NT2/D1 (cell line): ENCODE data around the gene SLC13A3.
A peak's percentile ranks its signal among the peaks of the same experiment; 100 is the strongest.

Source experiments
- DNase-seq: peaks from one replicate; pipeline ENCODE4 v3.0.0-alpha.2; 2011; ENCODE audit warnings: low read depth, low spot score
- H3K27me3 ChIP-seq: 2 replicates; pipeline ENCODE4 v1.6.0; 2011; ENCODE audit warnings: mild to moderate bottlenecking; ENCODE audit not compliant: insufficient read length, insufficient read depth
- H3K36me3 ChIP-seq: 2 replicates; pipeline ENCODE4 v1.6.1; 2011; ENCODE audit warnings: mild to moderate bottlenecking, low read length, mixed read lengths; ENCODE audit not compliant: insufficient read depth, insufficient read length
- H3K4me1 ChIP-seq: 2 replicates; pipeline ENCODE4 v1.5.1; 2011; ENCODE audit not compliant: insufficient read depth, insufficient read length
- H3K4me3 ChIP-seq: 2 replicates; pipeline ENCODE4 v1.5.1; 2011; ENCODE audit warnings: low read depth; ENCODE audit not compliant: insufficient read length
- H3K9ac ChIP-seq: 2 replicates; pipeline ENCODE4 v1.6.0; 2011; ENCODE audit warnings: low read depth; ENCODE audit not compliant: insufficient read length
- H3K9me3 ChIP-seq: 2 replicates; pipeline ENCODE4 v1.5.1; 2011; ENCODE audit warnings: mild to moderate bottlenecking, low read length; ENCODE audit not compliant: insufficient read depth
- SUZ12 ChIP-seq: IDR thresholded peaks from 2 replicates; pipeline ENCODE4 v1.6.1; 2011; ENCODE audit not compliant: insufficient read length, insufficient read depth; ENCODE audit errors: extremely low read depth
- YY1 ChIP-seq: IDR thresholded peaks from 2 replicates; pipeline ENCODE4 v1.6.1; 2011; ENCODE audit not compliant: insufficient read length, insufficient read depth
- ZNF274 ChIP-seq: IDR thresholded peaks from 2 replicates; pipeline ENCODE4 v1.6.1; 2011; ENCODE audit warnings: mild to moderate bottlenecking, low read depth, low read length

SLC13A3 gene

DNA sequence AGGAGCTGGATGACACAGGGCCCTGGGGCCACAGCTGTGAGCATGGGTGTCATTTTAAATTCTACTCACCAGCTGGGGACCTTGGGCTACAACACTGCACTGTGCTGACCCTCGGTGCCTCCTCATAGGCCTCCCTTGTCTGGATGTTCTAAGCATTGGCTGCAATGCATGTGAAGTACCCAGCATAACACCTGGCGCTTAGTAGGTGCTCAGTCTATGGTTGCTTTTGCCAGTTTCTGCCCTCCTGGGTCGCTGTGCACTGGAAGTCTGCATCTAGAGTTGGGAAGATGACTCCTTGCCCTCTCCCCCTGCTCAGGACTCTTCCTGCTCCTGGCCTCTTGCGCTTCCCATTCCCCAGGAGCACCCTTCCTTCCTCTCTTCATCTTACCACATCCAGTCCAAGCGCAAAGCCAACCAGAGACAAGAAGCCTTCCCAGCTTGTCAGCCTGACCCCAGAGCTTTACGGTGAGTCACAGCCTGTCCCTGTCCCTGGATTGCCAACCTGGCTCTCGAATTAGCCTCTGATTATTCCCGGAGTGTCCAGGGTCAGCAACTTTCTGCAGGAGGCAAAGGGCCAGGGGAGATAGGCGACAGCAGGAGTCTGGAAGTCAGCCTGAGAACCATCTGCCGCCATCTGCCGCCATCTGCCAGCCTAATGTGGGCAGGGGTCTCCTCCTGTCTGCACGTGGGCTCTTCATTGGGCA, 8.8 kb downstream of the SLC13A3 start:
- peaks cover 23% of the 10 kb centered on the region for H3K4me1 ChIP-seq
- no peak for TF ChIP-seq ZNF274
- no peak for TF ChIP-seq YY1
- no peak for TF ChIP-seq SUZ12
- no peaks in the 10 kb centered on the region for H3K9me3 ChIP-seq
- H3K9ac ChIP-seq, result no peak overlapping the region
- no peak for DNase-seq
- H3K36me3 ChIP-seq, result no peaks in the 10 kb centered on the region
- H3K27me3 ChIP-seq, result peaks cover 7% of the 10 kb centered on the region
- H3K4me3 ChIP-seq, result no peak overlapping the region

DNA sequence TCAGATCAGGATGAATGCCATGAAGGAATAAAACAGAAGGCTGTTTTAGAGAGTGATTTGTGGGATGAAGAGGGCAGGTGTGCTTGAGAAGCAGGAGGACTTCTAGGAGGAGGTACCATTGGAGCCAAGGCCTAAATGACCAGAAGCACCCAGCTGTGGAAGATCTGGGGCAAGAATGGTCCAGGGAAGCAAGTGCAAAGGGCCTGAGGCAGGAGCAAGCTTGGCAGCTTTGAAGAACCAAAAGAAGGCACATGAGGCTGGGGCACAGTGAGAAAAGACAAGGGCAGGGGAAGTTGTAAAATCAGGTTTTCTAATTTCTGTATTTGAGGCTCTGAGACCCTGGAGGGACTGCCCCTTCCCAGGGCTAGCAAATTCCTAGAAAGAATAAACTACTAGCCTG, 9.8 kb downstream of the SLC13A3 start:
- peaks cover 3% of the 10 kb centered on the region for H3K27me3 ChIP-seq
- H3K9me3 ChIP-seq, result no peaks in the 10 kb centered on the region
- H3K9ac ChIP-seq, result no peak overlapping the region
- H3K36me3 ChIP-seq, result no peaks in the 10 kb centered on the region
- DNase-seq, result no peak
- H3K4me3 ChIP-seq, result no peak overlapping the region
- peaks cover 20% of the 10 kb centered on the region for H3K4me1 ChIP-seq
- no peak for TF ChIP-seq YY1
- TF ChIP-seq SUZ12, result no peak
- TF ChIP-seq ZNF274, result no peak

DNA sequence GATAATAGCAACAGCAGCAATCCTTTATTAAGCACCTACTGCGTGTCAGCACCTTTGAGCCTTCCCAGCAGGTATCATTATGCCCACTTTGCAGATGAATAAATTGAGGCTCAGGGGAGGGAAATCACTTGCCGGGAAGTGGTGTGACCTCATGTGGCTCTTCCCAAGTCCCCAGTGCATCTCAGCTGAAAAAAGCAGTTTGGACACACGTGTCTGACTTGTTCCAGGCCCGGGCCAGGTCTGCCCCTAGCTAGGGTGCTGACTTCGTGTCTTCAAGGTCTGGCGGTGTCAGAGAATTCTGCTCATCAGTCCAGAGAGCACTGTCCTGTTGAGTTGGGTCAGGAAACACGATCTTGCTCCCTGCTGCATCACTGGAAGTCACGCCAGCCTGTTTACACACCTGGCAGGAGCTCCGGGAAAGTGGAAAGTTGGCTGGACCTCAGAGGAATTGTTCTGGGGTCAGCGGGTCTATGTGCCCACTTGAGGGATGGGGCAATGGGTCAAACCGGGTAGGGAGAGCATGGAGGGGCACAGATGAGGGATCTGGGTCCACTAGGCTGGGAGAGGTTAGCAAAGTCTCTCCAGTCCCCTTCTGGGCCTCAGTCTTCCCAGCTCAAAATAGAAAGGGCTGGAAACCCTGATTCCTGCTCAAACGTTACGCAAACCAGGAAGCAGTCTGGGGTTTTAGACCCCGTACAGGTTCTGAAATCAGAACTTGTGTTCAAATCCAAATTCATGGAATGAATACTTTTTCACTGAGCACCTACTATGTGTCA, 10.5 kb downstream of the SLC13A3 start:
- Histone ChIP-seq H3K36me3 (no peaks in the 10 kb centered on the region), H3K4me1 (peaks cover 20% of the 10 kb centered on the region), H3K4me3 (no peak overlapping the region), H3K27me3 (peaks cover 3% of the 10 kb centered on the region), H3K9me3 (no peaks in the 10 kb centered on the region), H3K9ac (no peak overlapping the region)
- no peak for TF ChIP-seq SUZ12
- no peak for TF ChIP-seq YY1
- DNase-seq, result no peak

DNA sequence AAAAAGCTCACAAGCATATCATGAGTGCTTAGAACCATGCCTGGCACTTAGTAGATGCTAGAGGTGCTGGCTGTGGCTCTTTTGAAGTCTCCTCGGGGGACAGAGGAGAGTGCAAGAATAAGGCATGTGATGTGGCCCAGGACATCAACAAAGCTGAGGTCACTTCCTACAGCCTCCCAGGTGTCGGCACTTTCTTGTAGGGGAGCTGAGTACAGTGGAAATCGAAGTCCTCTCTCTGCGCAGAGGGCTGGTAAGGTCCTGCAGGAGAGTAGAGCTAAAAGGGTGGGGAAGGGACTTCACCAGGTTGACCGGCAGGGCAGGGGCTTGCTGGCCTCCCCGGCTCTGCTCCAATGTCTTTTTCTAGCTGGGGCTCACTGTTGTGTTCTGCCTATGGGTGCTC, 11.2 kb downstream of the SLC13A3 start:
- no peaks in the 10 kb centered on the region for H3K36me3 ChIP-seq
- no peak for DNase-seq
- H3K4me3 ChIP-seq, result no peak overlapping the region
- peaks cover under 1% of the 10 kb centered on the region for H3K27me3 ChIP-seq
- no peak overlapping the region for H3K9ac ChIP-seq
- no peak for TF ChIP-seq ZNF274
- TF ChIP-seq SUZ12, result no peak
- no peak for TF ChIP-seq YY1
- H3K9me3 ChIP-seq, result no peaks in the 10 kb centered on the region
- H3K4me1 ChIP-seq, result peaks cover 20% of the 10 kb centered on the region

DNA sequence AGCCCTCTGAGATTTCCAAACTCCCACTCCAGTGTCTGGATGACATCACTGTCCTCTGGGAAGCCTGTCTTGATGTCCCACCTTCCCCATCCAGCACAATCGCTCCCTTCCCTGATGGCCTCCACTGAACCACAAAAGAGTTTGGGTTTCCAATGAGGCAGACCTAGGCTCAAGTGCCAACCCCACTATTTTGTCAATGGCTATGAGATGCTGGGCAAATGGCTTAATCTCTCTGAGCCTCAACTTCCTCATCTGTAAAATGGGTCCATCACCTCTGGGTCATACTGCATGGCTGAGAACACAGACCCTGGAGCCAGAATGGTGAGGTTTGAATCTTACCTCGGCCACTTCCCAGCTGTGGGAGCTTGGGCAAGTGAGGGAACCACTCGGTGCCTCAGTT, 11.7 kb downstream of the SLC13A3 start:
- DNase-seq, result no peak
- no peaks in the 10 kb centered on the region for H3K9me3 ChIP-seq
- no peak overlapping the region for H3K4me3 ChIP-seq
- TF ChIP-seq ZNF274 (no peak), YY1 (no peak), SUZ12 (no peak)
- no peak overlapping the region for H3K9ac ChIP-seq
- peaks cover 21% of the 10 kb centered on the region for H3K4me1 ChIP-seq
- H3K27me3 ChIP-seq, result no peaks in the 10 kb centered on the region
- H3K36me3 ChIP-seq, result no peaks in the 10 kb centered on the region

DNA sequence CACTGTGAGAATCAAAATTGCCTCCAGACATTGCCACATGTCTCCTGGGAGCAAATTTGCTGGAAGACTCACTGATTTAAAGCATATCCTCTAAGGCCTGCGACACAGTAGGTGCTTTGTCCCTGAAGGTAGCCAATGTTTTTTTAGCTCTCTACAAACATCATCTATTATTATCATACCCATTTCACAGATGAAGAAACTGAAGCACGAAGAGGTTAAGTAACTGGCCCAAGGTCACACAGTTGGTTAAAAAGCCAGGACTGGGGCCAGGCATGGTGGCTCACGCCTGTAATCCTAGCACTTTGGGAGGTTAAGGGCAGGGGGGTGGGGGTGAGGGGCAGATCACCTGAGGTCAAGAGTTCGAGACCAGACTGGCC, 12.4 kb downstream of the SLC13A3 start:
- Histone ChIP-seq H3K4me3 (no peak overlapping the region), H3K9me3 (no peaks in the 10 kb centered on the region), H3K27me3 (no peaks in the 10 kb centered on the region), H3K36me3 (no peaks in the 10 kb centered on the region), H3K9ac (no peak overlapping the region), H3K4me1 (peaks cover 22% of the 10 kb centered on the region)
- DNase-seq, result no peak
- TF ChIP-seq YY1, result no peak
- no peak for TF ChIP-seq SUZ12
- TF ChIP-seq ZNF274, result no peak

DNA sequence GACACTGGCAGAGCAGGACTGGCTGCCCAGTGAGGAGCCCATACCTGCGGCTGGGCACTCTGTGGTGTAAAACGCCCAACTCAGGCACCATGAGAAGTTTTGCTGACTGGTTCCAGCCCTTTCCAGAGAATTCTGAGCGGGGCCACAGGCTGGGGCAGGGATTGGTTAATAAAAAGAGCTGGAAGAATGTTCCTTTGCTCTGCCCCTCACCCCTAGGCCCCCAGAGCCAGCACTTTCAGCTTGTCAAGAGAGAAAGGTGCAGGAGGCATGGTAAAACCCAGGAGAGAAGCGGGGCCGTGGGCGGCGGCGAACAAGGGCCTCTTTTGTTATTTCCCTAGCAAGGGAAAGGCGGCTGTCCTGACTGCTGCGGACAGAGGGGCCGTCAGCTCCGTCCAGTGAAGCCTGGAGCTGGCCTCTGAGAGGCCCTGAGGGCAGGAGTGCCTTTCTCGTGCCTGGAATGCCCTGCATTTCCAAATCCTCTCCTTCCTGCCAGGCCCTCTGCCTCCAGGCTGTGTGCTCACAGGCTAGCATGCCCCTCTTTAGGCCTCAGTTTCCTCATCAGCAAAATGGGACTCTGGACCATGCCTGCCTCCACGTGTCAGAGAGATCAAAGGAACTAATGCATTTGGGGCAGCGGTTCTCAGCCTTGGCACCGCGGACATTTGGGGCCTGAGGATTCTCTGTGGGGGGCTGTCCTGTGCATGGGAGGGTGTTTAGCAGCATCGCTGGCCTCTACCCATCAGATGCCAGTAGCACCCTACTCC, 12.9 kb downstream of the SLC13A3 start:
- peak; percentile 39 for DNase-seq
- Histone ChIP-seq H3K27me3 (no peaks in the 10 kb centered on the region), H3K36me3 (no peaks in the 10 kb centered on the region), H3K4me1 (peaks cover 22% of the 10 kb centered on the region), H3K4me3 (no peak overlapping the region), H3K9me3 (no peaks in the 10 kb centered on the region), H3K9ac (peak overlapping the region; percentile 43)
- TF ChIP-seq SUZ12, result no peak
- no peak for TF ChIP-seq ZNF274
- TF ChIP-seq YY1, result no peak
